Measurements from ENCODE around the gene ARHGEF1.
A peak's percentile ranks its signal among the peaks of the same experiment; 100 is the strongest.

ARHGEF1 gene

DNA sequence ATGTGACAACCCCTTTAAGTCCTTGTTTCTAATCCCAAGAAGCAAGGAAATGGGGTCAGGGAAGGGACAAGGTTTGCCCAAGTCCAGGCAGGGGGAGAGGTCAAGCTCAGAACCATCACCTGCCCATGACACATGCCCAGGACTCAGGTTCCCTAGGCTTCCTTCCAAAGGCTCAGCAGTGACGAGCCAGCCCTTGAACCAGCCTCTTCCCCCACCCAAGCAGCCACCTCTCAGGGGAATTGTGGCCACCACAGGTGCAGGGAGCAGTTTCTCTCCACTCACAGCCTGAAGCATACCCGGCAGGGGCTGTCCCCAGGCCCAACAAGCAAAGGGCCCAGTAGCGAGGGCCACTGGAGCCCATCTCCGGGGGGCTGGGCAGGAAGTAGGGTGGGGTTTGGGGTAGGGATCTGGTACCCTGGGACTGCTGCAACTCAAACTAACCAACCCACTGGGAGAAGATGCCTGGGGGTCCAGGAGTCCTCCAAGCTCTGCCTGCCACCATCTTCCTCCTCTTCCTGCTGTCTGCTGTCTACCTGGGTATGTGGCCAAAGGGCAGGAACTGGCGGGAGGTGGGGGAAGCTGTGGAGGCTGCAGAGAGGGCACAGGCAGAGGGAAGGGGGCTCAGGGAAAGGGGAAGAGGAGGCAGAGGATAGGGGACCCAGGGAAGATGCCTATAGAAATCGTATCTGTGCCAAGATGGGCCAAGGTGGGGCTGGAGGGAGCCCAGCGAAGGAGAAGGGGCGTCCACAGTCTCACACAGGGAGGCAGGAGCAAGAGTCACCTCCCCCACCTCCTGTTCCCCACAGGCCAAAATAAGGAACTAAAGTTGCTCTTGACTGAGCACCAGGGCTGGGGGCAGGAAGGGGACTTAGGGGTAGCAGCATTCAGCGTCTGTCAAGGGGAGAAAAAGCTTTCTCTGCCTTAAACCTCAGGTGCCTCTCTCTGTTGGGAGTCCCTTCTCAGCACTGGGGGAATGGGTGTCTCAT, 5.8 kb upstream of the ARHGEF1 start, which contains the start of gene CD79A:
Gene CD79A (plus strand): TSS at position 433 of the 986 bp plus-strand sequence. CDS start 26 bp downstream, at position 459.
- no peak for TF ChIP-seq CTCF (conservative IDR thresholded peaks at IDR 0.05; ENCODE audit: low read depth, low read length)
- no peak within 1 kb of the TSS for H3K4me3 ChIP-seq (ENCODE audit: low read depth, low read length)
- no peak for DNase-seq (ENCODE audit: low read depth)

DNA sequence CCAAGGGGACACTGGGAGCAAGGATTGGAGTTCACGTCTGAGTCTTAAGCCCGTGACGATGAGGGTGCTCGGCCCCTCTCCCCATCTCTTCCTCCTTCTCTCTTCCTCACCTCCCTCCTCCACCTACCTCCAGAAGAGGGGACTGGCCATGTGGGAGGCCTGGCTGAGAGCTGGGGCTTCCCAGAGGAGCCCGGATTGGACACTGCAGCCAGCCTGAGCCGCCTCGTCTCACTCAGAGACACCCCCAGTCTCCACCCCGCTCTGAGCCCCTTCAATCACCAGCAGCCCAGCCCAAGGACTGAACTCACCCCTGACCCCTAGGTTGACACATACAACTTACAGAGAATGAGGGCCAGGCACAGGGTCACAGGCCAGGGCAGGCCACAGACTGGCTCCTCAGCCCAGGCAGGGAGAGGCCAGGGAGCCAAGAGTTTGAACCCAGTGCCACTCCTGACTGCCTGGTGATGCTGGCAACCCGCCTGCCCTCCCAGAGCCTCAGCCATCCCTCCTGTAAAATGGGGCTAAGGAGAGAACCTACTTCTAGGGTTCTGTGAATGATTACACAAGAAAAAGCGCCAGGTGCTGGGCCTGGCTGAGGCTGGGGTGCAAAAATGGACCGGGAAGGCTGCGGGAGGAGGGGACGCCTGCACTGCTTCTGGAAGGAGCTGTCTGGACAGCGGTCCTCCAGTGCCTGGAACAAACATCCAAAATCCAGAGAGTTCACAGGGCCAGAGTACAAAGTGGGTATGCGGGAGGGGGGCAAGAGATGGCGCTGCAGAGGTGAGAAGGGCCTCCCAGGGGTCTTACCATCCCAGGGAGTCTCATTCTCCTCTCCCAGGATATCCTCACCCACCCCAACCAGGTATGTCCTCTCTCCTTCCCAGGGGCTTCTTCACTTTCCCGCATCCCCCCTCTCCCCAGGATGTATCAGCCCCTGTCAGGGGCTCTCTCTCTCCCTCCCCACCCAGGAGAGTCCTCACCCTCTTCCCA, 4.8 kb upstream of the ARHGEF1 start:
- no peak overlapping the region for H3K4me3 ChIP-seq (ENCODE audit: low read depth, low read length)
- TF ChIP-seq CTCF (conservative IDR thresholded peaks at IDR 0.05; ENCODE audit: low read depth, low read length): no peak
- DNase-seq (ENCODE audit: low read depth): no peak

DNA sequence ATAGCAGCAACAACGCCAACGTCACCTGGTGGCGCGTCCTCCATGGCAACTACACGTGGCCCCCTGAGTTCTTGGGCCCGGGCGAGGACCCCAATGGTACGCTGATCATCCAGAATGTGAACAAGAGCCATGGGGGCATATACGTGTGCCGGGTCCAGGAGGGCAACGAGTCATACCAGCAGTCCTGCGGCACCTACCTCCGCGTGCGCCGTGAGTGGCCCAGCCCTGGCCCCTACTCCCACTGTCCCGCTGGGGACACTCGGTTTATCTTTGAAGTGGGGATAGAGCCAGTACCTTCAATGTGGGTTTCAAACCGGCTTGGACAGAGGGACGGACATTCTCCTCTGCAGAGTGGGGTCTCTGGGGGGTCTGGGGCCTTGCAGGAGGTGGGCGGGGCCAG, 3.9 kb upstream of the ARHGEF1 start:
- TF ChIP-seq CTCF (conservative IDR thresholded peaks at IDR 0.05; ENCODE audit: low read depth, low read length): no peak
- H3K4me3 ChIP-seq (ENCODE audit: low read depth, low read length): no peak overlapping the region
- DNase-seq (ENCODE audit: low read depth): no peak

- no peak for TF ChIP-seq CTCF (conservative IDR thresholded peaks at IDR 0.05; ENCODE audit: low read depth, low read length)
- H3K4me3 ChIP-seq (ENCODE audit: low read depth, low read length): no peak overlapping the region
- no peak for DNase-seq (ENCODE audit: low read depth)
Measured at GRCh38 chr19:41879670-41880328, 3.2 kb upstream of the ARHGEF1 start.

- no peak for DNase-seq (ENCODE audit: low read depth)
- H3K4me3 ChIP-seq (ENCODE audit: low read depth, low read length): no peak overlapping the region
- no peak for TF ChIP-seq CTCF (conservative IDR thresholded peaks at IDR 0.05; ENCODE audit: low read depth, low read length)
Measured at GRCh38 chr19:41880329-41880708, 2.7 kb upstream of the ARHGEF1 start.

DNA sequence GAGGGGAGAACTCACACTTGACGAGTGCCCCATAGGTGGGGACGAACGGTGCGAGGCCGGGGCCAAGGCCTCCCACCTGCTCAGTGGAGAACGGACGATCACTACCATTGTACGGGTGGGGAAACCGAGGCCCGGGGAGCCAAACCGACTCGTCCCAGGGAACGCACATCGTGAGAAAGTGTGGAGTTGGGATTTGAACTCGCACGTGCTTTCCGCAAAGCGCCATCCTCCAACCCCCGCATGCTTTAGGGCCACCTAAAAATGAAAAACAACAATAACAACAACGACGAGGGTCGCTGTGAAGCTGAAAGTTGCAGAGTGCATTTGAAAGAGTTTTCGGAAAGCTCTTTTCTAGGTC, 458 bp downstream of the ARHGEF1 start:
- no peak for TF ChIP-seq CTCF (conservative IDR thresholded peaks at IDR 0.05; ENCODE audit: low read depth, low read length)
- peak overlapping the region; percentile 94 for H3K4me3 ChIP-seq (ENCODE audit: low read depth, low read length)
- no peak for DNase-seq (ENCODE audit: low read depth)

Measured in choroid plexus epithelial cell (primary cell).